ENCODE measurements around the gene DPPA2. TPM values are rescaled to one million over a fixed set of nuclear protein-coding genes. Genes with fewer than 3 reads are reported as not detected.

Gene DPPA2
- total and polyA plus RNA-seq, 2 donors from 2014 or later = 0.19 TPM; not detected in 1

DNA sequence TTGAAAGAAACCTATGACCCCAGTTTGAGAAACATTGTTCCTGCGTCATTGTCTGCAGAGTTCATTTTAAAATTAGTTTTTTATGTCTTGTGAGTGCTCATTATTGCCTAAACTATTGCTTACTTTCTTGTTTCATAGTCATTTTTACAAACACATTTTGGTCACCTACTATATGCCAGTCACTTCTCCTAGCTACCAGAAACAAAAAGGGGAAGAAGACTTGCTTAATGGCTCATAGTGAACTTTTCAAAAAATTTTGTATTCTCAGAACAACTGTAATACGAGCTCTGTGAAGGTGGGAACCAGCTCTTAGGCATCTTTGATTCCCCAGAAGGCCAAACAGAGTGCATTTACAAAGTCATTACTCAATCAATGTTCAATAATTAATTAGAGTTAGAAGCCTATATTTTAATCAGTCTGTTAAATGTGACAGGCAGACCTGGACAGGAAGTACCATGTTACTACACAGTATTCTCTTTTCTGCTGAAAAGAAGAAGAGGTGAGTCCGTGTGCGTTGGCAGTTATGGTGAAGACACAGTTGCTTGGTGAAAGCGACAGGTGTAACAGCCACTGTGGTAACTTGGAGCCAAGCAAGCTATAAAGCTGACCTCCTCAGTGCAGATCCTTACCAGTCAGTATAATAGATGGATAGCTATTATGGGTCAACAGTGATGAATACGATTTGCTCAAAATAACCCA, 46.6 kb downstream of the DPPA2 start:
- Histone ChIP-seq H3K27ac (ENCODE audit: low read depth in 2 of 2, low read length in 2 of 2) (no peak overlapping the region), H3K36me3 (ENCODE audit: control insufficient read depth in 2 of 3, insufficient read depth in 3 of 3, low read length in 3 of 3) (no peaks in the 10 kb centered on the region), H3K4me3 (ENCODE audit: low read length in 3 of 3) (no peak overlapping the region), H3K9ac (ENCODE audit: low read length in 3 of 3) (no peak overlapping the region), H3K4me1 (ENCODE audit: control insufficient read depth in 2 of 3, insufficient read depth in 2 of 3, low read depth in 1 of 3, low read length in 3 of 3) (no peaks in the 10 kb centered on the region), H3K9me3 (ENCODE audit: control insufficient read depth in 2 of 3, insufficient read depth in 1 of 3, low read length in 3 of 3) (peaks cover 0 to 4% (median 0%) of the 10 kb centered on the region in 3 donors), H3K27me3 (ENCODE audit: control insufficient read depth, insufficient read depth, low read length) (no peaks in the 10 kb centered on the region)
- TF ChIP-seq, protein P1, sequence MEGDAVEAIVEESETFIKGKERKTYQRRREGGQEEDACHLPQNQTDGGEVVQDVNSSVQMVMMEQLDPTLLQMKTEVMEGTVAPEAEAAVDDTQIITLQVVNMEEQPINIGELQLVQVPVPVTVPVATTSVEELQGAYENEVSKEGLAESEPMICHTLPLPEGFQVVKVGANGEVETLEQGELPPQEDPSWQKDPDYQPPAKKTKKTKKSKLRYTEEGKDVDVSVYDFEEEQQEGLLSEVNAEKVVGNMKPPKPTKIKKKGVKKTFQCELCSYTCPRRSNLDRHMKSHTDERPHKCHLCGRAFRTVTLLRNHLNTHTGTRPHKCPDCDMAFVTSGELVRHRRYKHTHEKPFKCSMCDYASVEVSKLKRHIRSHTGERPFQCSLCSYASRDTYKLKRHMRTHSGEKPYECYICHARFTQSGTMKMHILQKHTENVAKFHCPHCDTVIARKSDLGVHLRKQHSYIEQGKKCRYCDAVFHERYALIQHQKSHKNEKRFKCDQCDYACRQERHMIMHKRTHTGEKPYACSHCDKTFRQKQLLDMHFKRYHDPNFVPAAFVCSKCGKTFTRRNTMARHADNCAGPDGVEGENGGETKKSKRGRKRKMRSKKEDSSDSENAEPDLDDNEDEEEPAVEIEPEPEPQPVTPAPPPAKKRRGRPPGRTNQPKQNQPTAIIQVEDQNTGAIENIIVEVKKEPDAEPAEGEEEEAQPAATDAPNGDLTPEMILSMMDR (IDR thresholded peaks at IDR 0.05; ENCODE audit: borderline replicate concordance, extremely low read depth, insufficient read depth) = no peak
- intact Hi-C loops (cut with DNase I) = no loop called here
- no peak for FAIRE-seq
- DNase-seq = no peak

- intact Hi-C loops (cut with DNase I) = no loop called here
- FAIRE-seq (no peak), DNase-seq (no peak)
- no peak overlapping the region for H3K4me3 ChIP-seq (ENCODE audit: low read length in 3 of 3)
- no peak overlapping the region for H3K27ac ChIP-seq (ENCODE audit: low read depth in 2 of 2, low read length in 2 of 2)
- no peaks in the 10 kb centered on the region for H3K4me1 ChIP-seq (ENCODE audit: control insufficient read depth in 2 of 3, insufficient read depth in 2 of 3, low read depth in 1 of 3, low read length in 3 of 3)
- peaks cover 0 to 4% (median 0%) of the 10 kb centered on the region in 3 donors for H3K9me3 ChIP-seq (ENCODE audit: control insufficient read depth in 2 of 3, insufficient read depth in 1 of 3, low read length in 3 of 3)
- H3K27me3 ChIP-seq (ENCODE audit: control insufficient read depth, insufficient read depth, low read length) = no peaks in the 10 kb centered on the region
- no peaks in the 10 kb centered on the region for H3K36me3 ChIP-seq (ENCODE audit: control insufficient read depth in 2 of 3, insufficient read depth in 3 of 3, low read length in 3 of 3)
- no peak overlapping the region for H3K9ac ChIP-seq (ENCODE audit: low read length in 3 of 3)
- TF ChIP-seq, protein P1 (IDR thresholded peaks at IDR 0.05; ENCODE audit: borderline replicate concordance, extremely low read depth, insufficient read depth) = no peak
These were observed 48.1 kb downstream of the DPPA2 start for GRCh38 chr3:109268181-109268580.

DNA sequence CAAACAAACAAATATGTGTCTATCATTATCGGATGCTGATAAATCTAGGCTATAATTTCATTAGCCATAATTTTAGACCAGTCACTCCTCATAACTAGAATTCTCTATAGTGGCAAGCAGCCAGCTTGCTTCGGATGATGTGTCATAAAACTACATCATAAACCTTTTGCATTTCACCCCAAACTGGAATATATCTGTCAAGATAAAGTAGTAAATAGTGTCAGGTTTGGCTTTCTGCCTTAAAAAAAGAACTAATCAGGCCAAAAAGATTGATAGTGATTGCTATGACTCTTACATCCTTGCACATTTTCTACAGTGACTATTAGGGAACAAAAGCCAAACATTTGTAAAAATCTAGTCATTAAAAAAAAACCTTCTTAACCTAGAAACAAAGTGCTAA, 51.0 kb downstream of the DPPA2 start:
- Histone ChIP-seq H3K9ac (ENCODE audit: low read length in 3 of 3) (no peak overlapping the region), H3K4me1 (ENCODE audit: control insufficient read depth in 2 of 3, insufficient read depth in 2 of 3, low read depth in 1 of 3, low read length in 3 of 3) (no peaks in the 10 kb centered on the region), H3K4me3 (ENCODE audit: low read length in 3 of 3) (no peak overlapping the region), H3K36me3 (ENCODE audit: control insufficient read depth in 2 of 3, insufficient read depth in 3 of 3, low read length in 3 of 3) (no peaks in the 10 kb centered on the region), H3K9me3 (ENCODE audit: control insufficient read depth in 2 of 3, insufficient read depth in 1 of 3, low read length in 3 of 3) (peaks cover 0 to 4% (median 0%) of the 10 kb centered on the region in 3 donors), H3K27ac (ENCODE audit: low read depth in 2 of 2, low read length in 2 of 2) (no peak overlapping the region), H3K27me3 (ENCODE audit: control insufficient read depth, insufficient read depth, low read length) (no peaks in the 10 kb centered on the region)
- FAIRE-seq (no peak), DNase-seq (peak in 2 of 5 donors; percentile 61 to 83)
- intact Hi-C loops (cut with DNase I) = no loop called here
- TF ChIP-seq, protein P1 (IDR thresholded peaks at IDR 0.05; ENCODE audit: borderline replicate concordance, extremely low read depth, insufficient read depth) = no peak
